Dermis blood vessel endothelial cell (primary cell): ENCODE results near the gene TCERG1L. TPM values are rescaled to one million over a fixed set of nuclear protein-coding genes. Genes with fewer than 3 reads are reported as not detected.

Source experiments
- DNase-seq: peaks from one replicate; pipeline ENCODE4 v3.0.0; 2010
- total RNA-seq: library from RNA; depleted of rRNA; stranded (reverse); fragments of >200 nt; gene quantifications from 2 replicates; pipeline ENCODE4 v1.2.3, GENCODE V29; 2014

Gene TCERG1L
- total RNA-seq, 1 donor from 2014 or later: not detected

GRCh38 chr10:131095313-131095580 lies 216.3 kb downstream of the TCERG1L start:
- DNase-seq: no peak

GRCh38 chr10:131094527-131095312 lies 216.8 kb downstream of the TCERG1L start:
- no peak for DNase-seq

- no peak for DNase-seq
Observed at GRCh38 chr10:131093795-131094366, 217.6 kb downstream of the TCERG1L start.

GRCh38 chr10:131093346-131093745 lies 218.2 kb downstream of the TCERG1L start:
- DNase-seq: no peak

- DNase-seq: no peak
Observed at GRCh38 chr10:131092876-131093275, 218.6 kb downstream of the TCERG1L start.

GRCh38 chr10:131092386-131092785 lies 219.1 kb downstream of the TCERG1L start:
- no peak for DNase-seq

DNA sequence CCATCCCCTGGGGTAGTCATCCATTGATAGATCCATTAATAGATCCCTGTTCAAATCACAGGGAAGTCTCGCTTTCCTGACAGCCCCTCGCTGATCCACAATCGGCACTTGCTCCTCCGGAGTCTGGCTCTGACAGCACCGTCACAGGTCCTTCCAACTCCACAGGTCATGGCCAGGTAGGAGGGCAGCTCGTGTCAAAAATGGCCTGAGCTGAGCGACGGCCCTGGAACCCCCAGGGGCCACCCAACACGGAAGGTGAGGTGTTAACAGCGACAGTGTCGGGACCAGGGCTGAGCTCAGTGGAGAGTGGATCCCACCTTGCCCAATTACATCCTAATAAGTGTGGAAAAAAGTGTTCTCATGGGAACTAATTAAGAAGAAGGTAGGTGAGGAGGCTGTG lies 219.8 kb downstream of the TCERG1L start:
- no peak for DNase-seq

- DNase-seq: no peak
Observed at GRCh38 chr10:131090761-131091661, 220.5 kb downstream of the TCERG1L start.

DNA sequence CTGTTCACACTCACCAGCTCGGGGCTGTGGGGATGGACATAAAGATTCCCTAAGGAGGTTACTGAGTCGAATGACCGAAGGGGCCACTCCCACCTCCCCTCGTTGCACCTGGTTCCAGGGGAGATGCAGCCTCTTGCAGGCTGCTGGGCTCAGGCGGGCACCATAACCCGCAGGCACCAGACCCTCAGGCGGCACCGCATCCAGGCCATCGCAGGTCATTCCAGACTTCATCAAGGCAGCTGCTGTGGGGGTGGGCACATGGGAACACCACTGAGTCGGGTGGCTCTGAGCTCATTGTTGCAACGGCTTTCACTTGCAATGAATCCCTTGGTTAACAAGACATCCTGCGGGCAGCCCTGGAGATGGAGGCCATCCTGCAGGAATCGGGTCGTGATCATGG lies 221.7 kb downstream of the TCERG1L start:
- no peak for DNase-seq

DNA sequence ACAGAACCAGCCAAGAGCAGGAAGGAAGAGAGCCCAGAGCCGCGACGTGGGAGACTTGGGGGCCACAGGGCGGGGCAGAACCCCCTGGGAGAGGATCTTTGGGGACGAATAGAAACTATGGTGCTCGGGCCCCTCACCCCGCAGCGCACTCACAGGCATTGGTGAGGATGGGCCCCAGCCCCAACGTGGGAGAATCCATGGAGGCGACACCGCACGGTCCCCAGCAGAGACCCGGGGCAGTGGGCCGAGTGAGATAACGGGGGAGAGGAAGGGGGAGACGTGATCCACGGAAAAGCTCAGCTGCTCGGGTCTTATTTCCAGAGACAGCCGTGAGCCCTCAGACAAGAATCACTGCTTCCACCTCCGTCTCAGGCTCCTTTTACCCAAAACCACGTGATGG lies 222.4 kb downstream of the TCERG1L start:
- no peak for DNase-seq

DNA sequence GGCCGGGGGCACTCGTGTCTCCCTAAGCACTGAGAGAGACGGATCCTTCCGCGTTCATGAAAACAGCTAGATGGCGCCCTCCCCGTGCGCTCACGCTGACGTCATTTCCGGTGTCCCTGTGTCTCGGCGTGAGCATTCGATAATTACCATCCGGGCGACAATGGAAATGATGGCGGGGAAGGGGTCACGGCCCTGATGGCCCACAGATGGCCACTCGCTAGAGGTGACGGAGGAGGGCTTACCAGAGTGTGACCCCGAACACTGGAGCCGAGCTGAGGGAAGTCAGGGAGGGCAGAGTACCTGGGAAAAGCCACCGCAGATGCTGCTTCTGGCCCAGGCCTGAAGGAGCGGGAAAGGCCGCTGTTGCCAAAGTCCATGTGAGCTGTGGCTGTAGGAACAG lies 222.9 kb downstream of the TCERG1L start:
- no peak for DNase-seq

- DNase-seq: no peak
Observed at GRCh38 chr10:131087464-131088215, 223.9 kb downstream of the TCERG1L start.

GRCh38 chr10:131086511-131086910 lies 225.0 kb downstream of the TCERG1L start:
- no peak for DNase-seq

GRCh38 chr10:131086094-131086493 lies 225.4 kb downstream of the TCERG1L start:
- DNase-seq: no peak

DNA sequence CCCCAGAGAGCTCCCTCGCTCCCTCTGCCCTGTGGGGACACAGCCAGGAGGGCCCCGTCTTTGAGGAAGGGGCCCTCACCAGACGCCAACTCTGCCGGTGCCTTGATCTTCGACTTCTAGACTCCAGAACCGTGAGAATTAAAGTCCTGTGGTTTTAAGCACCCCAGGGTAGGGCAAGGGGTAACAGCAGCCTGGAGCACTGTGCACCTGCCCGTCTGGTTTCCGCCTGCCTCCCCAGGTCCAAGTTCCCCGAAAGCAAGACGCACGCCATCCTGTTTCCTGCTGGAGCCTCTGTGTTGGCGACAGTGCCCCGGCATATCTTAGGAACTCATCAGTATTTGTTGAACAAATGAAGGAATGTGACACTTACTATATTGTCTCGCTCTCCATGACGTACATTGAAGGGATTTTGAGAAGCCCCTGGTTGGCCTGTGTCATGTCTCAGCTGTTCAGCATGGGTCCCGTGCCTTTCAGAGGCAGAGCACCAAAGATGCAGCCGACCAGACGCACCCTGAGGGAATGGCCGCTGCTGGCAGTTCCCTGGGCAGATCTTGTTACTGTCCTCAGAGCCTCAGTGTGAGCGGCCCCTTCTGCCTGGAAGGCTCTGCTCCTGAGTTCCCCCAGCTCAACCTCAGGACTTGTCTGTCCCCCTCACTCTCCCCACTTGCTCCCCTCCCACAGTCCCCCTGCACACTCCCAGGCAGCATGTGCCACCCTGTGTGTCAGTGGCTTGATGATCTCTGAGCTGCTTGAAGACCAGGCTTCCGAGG lies 226.2 kb downstream of the TCERG1L start:
- no peak for DNase-seq

- no peak for DNase-seq
Observed at GRCh38 chr10:131084791-131085090, 226.8 kb downstream of the TCERG1L start.

- no peak for DNase-seq
Observed at GRCh38 chr10:131083915-131084790, 227.4 kb downstream of the TCERG1L start.

GRCh38 chr10:131082991-131083481 lies 228.5 kb downstream of the TCERG1L start:
- no peak for DNase-seq

- no peak for DNase-seq
Observed at GRCh38 chr10:131082201-131082850, 229.2 kb downstream of the TCERG1L start.

- no peak for DNase-seq
Observed at GRCh38 chr10:131081786-131082185, 229.7 kb downstream of the TCERG1L start.

GRCh38 chr10:131081376-131081775 lies 230.1 kb downstream of the TCERG1L start:
- no peak for DNase-seq
